Measurements from ENCODE around the gene GRAP. TPM values are rescaled to one million over a fixed set of nuclear protein-coding genes. Genes with fewer than 3 reads are reported as not detected.

Gene GRAP
- total RNA-seq, 8 experiments from 2014 or later, result 0.33 to 1.5 (median 0.50) TPM; not detected in 1

- peak in 7 of 8 experiments; percentile 9 to 90 (median 85) for ATAC-seq (replicated peaks in 6 of 8)
- Histone ChIP-seq H3K4me3 (no peak overlapping the region), H3K4me1 (replicated peaks in 1 of 2) (peaks cover 0 to 12% of the 10 kb centered on the region in 2 donors), H3K27ac (peak overlapping the region in 1 of 2 donors; percentile 57)
- in situ Hi-C loops (cut with MboI; ENCODE audit: low pct_unique_long_range_greater_than_20kb in 2 of 9, low sequenced_read_pairs in 9 of 9, unreplicated experiment in 9 of 9), result no loop called here
- WGBS, 10 experiments, result 45 to 100% (median 76%) methylated on average over 1 to 7 of the region's 17 CpGs; no CpG with 5 or more reads in 4 of the 10 experiments
These were observed 46.0 kb downstream of the GRAP start for GRCh38 chr17:19000531-19001325.

GRCh38 chr17:18999911-19000310 is 46.8 kb downstream of the GRAP start:
- Histone ChIP-seq H3K4me3 (no peak overlapping the region), H3K27ac (no peak overlapping the region), H3K4me1 (replicated peaks in 1 of 2) (peaks cover 0 to 7% of the 10 kb centered on the region in 2 donors)
- 88 to 92% methylated on average over 2 to 4 of the region's 6 CpGs; no CpG with 5 or more reads in 8 of the 10 experiments for WGBS, 10 experiments
- no peak for ATAC-seq (replicated peaks in 6 of 8)
- in situ Hi-C loops (cut with MboI; ENCODE audit: low pct_unique_long_range_greater_than_20kb in 2 of 9, low sequenced_read_pairs in 9 of 9, unreplicated experiment in 9 of 9), result no loop called here

- H3K4me3 ChIP-seq, result no peak overlapping the region
- no peak for ATAC-seq (replicated peaks in 6 of 8)
- peaks cover 0 to 7% of the 10 kb centered on the region in 2 donors for H3K4me1 ChIP-seq (replicated peaks in 1 of 2)
- no peak overlapping the region for H3K27ac ChIP-seq
- 60 to 100% (median 89%) methylated on average over 1 to 4 of the region's 8 CpGs; no CpG with 5 or more reads in 3 of the 10 experiments for WGBS, 10 experiments
- in situ Hi-C loops (cut with MboI; ENCODE audit: low pct_unique_long_range_greater_than_20kb in 2 of 9, low sequenced_read_pairs in 9 of 9, unreplicated experiment in 9 of 9), result no loop called here
These were observed 47.4 kb downstream of the GRAP start for GRCh38 chr17:18999394-18999793.

GRCh38 chr17:18997650-18998196 is 49.0 kb downstream of the GRAP start:
- ATAC-seq (replicated peaks in 6 of 8), result no peak
- Histone ChIP-seq H3K4me3 (no peak overlapping the region), H3K4me1 (replicated peaks in 1 of 2) (peaks cover 0 to 7% of the 10 kb centered on the region in 2 donors), H3K27ac (no peak overlapping the region)
- in situ Hi-C loops (cut with MboI; ENCODE audit: low pct_unique_long_range_greater_than_20kb in 2 of 9, low sequenced_read_pairs in 9 of 9, unreplicated experiment in 9 of 9), result no loop called here
- WGBS, 10 experiments, result 50 to 80% (median 67%) methylated on average over 1 to 5 of the region's 6 CpGs; no CpG with 5 or more reads in 5 of the 10 experiments

GRCh38 chr17:18996458-18996857 is 50.3 kb downstream of the GRAP start:
- ATAC-seq (replicated peaks in 6 of 8), result no peak
- 83 to 100% (median 100%) methylated on average over 1 to 2 of the region's 2 CpGs; no CpG with 5 or more reads in 7 of the 10 experiments for WGBS, 10 experiments
- in situ Hi-C loops (cut with MboI; ENCODE audit: low pct_unique_long_range_greater_than_20kb in 2 of 9, low sequenced_read_pairs in 9 of 9, unreplicated experiment in 9 of 9), result no loop called here
- H3K4me1 ChIP-seq (replicated peaks in 1 of 2), result peaks cover 0 to 7% of the 10 kb centered on the region in 2 donors
- H3K4me3 ChIP-seq, result no peak overlapping the region
- no peak overlapping the region for H3K27ac ChIP-seq

- no peaks in the 10 kb centered on the region for H3K4me1 ChIP-seq (replicated peaks in 1 of 2)
- in situ Hi-C loops (cut with MboI; ENCODE audit: low pct_unique_long_range_greater_than_20kb in 2 of 9, low sequenced_read_pairs in 9 of 9, unreplicated experiment in 9 of 9), result no loop called here
- no peak overlapping the region for H3K27ac ChIP-seq
- no peak for ATAC-seq (replicated peaks in 6 of 8)
- no peak overlapping the region for H3K4me3 ChIP-seq
- WGBS, 10 experiments, result 46 to 83% (median 73%) methylated on average over 2 to 3 of the region's 3 CpGs; no CpG with 5 or more reads in 1 of the 10 experiments
These were observed 51.5 kb downstream of the GRAP start for GRCh38 chr17:18995220-18995619.

- 0 to 100% (median 77%) methylated on average over 1 of the region's 1 CpG; no CpG with 5 or more reads in 2 of the 10 experiments for WGBS, 10 experiments
- H3K4me3 ChIP-seq, result no peak overlapping the region
- no peak overlapping the region for H3K27ac ChIP-seq
- in situ Hi-C loops (cut with MboI; ENCODE audit: low pct_unique_long_range_greater_than_20kb in 2 of 9, low sequenced_read_pairs in 9 of 9, unreplicated experiment in 9 of 9), result no loop called here
- H3K4me1 ChIP-seq (replicated peaks in 1 of 2), result no peaks in the 10 kb centered on the region
- no peak for ATAC-seq (replicated peaks in 6 of 8)
These were observed 52.1 kb downstream of the GRAP start for GRCh38 chr17:18994631-18995030.

- H3K4me3 ChIP-seq, result no peak overlapping the region
- 76 to 95% (median 80%) methylated on average over 1 to 8 of the region's 16 CpGs; no CpG with 5 or more reads in 5 of the 10 experiments for WGBS, 10 experiments
- no peak overlapping the region for H3K27ac ChIP-seq
- H3K4me1 ChIP-seq (replicated peaks in 1 of 2), result no peaks in the 10 kb centered on the region
- ATAC-seq (replicated peaks in 6 of 8), result no peak
- in situ Hi-C loops (cut with MboI; ENCODE audit: low pct_unique_long_range_greater_than_20kb in 2 of 9, low sequenced_read_pairs in 9 of 9, unreplicated experiment in 9 of 9), result no loop called here
These were observed 52.7 kb downstream of the GRAP start for GRCh38 chr17:18993905-18994526.

GRCh38 chr17:18992454-18993130 is 54.2 kb downstream of the GRAP start:
- WGBS, 10 experiments, result 96% methylated on average over 5 of the region's 22 CpGs; no CpG with 5 or more reads in 9 of the 10 experiments
- Histone ChIP-seq H3K4me3 (no peak overlapping the region), H3K27ac (no peak overlapping the region), H3K4me1 (replicated peaks in 1 of 2) (no peaks in the 10 kb centered on the region)
- ATAC-seq (replicated peaks in 6 of 8), result no peak
- in situ Hi-C loops (cut with MboI; ENCODE audit: low pct_unique_long_range_greater_than_20kb in 2 of 9, low sequenced_read_pairs in 9 of 9, unreplicated experiment in 9 of 9), result no loop called here

GRCh38 chr17:18991531-18992315 is 55.0 kb downstream of the GRAP start:
- WGBS, 10 experiments, result 0 to 100% (median 92%) methylated on average over 1 to 9 of the region's 20 CpGs; no CpG with 5 or more reads in 5 of the 10 experiments
- Histone ChIP-seq H3K4me1 (replicated peaks in 1 of 2) (no peaks in the 10 kb centered on the region), H3K4me3 (no peak overlapping the region), H3K27ac (no peak overlapping the region)
- peak in 3 of 8 experiments; percentile 19 to 46 (median 31) for ATAC-seq (replicated peaks in 6 of 8)
- in situ Hi-C loops (cut with MboI; ENCODE audit: low pct_unique_long_range_greater_than_20kb in 2 of 9, low sequenced_read_pairs in 9 of 9, unreplicated experiment in 9 of 9), result no loop called here

- no peak for ATAC-seq (replicated peaks in 6 of 8)
- H3K27ac ChIP-seq, result no peak overlapping the region
- in situ Hi-C loops (cut with MboI; ENCODE audit: low pct_unique_long_range_greater_than_20kb in 2 of 9, low sequenced_read_pairs in 9 of 9, unreplicated experiment in 9 of 9), result no loop called here
- 100% methylated on average over 1 of the region's 6 CpGs; no CpG with 5 or more reads in 9 of the 10 experiments for WGBS, 10 experiments
- H3K4me1 ChIP-seq (replicated peaks in 1 of 2), result no peaks in the 10 kb centered on the region
- no peak overlapping the region for H3K4me3 ChIP-seq
These were observed 56.4 kb downstream of the GRAP start for GRCh38 chr17:18990331-18990730.

- H3K27ac ChIP-seq, result no peak overlapping the region
- H3K4me3 ChIP-seq, result no peak overlapping the region
- 40 to 100% (median 80%) methylated on average over 1 to 6 of the region's 9 CpGs; no CpG with 5 or more reads in 4 of the 10 experiments for WGBS, 10 experiments
- no peak for ATAC-seq (replicated peaks in 6 of 8)
- H3K4me1 ChIP-seq (replicated peaks in 1 of 2), result no peaks in the 10 kb centered on the region
- in situ Hi-C loops (cut with MboI; ENCODE audit: low pct_unique_long_range_greater_than_20kb in 2 of 9, low sequenced_read_pairs in 9 of 9, unreplicated experiment in 9 of 9), result no loop called here
These were observed 58.1 kb downstream of the GRAP start for GRCh38 chr17:18988546-18989173.
